ENCODE data around the gene SDK1. TPM values are rescaled to one million over a fixed set of nuclear protein-coding genes. Genes with fewer than 3 reads are reported as not detected.
"Not testable (repeated sequence)": the region's sequence is repeated elsewhere in the genome, so short reads cannot be mapped to it uniquely, and the experiment has no call there.

The SDK1 gene
- total and polyA plus RNA-seq, 10 of the 15 experiments (the other 5 are each of a cell fraction or from before 2014, with no cell fraction given) = 0.14 to 0.33 TPM; not detected in 8

DNA sequence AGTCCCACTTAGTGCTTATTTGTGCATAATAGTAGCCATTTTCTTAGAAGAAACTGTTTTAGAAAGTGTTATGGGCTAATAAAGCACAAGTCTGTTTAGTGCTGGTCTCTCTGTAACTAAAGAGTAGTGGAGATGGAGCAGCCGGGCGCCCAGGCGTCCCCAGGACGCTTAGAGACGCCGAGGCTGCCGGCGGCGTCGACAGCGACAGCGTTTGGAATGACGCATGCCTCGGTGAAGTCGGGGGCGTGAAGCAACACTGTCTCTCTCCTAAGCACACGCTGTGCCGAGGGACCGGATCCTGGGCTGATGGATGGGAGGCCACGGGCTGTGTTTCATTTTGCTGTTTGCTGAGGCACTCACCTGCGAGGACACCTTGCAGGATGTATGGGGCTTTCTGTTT lies 792.4 kb downstream of the SDK1 start:
- intact Hi-C loops (cut with micrococcal nuclease; ENCODE audit: unreplicated experiment) (no loop called here), in situ Hi-C loops (cut with MboI) (no loop called here)
- no peak for TF ChIP-seq BCL11A (IDR thresholded peaks at IDR 0.05; ENCODE audit: low read depth, low read length)
- TF ChIP-seq, protein P1, sequence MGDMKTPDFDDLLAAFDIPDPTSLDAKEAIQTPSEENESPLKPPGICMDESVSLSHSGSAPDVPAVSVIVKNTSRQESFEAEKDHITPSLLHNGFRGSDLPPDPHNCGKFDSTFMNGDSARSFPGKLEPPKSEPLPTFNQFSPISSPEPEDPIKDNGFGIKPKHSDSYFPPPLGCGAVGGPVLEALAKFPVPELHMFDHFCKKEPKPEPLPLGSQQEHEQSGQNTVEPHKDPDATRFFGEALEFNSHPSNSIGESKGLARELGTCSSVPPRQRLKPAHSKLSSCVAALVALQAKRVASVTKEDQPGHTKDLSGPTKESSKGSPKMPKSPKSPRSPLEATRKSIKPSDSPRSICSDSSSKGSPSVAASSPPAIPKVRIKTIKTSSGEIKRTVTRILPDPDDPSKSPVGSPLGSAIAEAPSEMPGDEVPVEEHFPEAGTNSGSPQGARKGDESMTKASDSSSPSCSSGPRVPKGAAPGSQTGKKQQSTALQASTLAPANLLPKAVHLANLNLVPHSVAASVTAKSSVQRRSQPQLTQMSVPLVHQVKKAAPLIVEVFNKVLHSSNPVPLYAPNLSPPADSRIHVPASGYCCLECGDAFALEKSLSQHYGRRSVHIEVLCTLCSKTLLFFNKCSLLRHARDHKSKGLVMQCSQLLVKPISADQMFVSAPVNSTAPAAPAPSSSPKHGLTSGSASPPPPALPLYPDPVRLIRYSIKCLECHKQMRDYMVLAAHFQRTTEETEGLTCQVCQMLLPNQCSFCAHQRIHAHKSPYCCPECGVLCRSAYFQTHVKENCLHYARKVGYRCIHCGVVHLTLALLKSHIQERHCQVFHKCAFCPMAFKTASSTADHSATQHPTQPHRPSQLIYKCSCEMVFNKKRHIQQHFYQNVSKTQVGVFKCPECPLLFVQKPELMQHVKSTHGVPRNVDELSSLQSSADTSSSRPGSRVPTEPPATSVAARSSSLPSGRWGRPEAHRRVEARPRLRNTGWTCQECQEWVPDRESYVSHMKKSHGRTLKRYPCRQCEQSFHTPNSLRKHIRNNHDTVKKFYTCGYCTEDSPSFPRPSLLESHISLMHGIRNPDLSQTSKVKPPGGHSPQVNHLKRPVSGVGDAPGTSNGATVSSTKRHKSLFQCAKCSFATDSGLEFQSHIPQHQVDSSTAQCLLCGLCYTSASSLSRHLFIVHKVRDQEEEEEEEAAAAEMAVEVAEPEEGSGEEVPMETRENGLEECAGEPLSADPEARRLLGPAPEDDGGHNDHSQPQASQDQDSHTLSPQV (IDR thresholded peaks at IDR 0.05) = no peak
- no peak for TF ChIP-seq ESRRA (IDR thresholded peaks at IDR 0.05; ENCODE audit: low read length)
- TF ChIP-seq, protein P2, sequence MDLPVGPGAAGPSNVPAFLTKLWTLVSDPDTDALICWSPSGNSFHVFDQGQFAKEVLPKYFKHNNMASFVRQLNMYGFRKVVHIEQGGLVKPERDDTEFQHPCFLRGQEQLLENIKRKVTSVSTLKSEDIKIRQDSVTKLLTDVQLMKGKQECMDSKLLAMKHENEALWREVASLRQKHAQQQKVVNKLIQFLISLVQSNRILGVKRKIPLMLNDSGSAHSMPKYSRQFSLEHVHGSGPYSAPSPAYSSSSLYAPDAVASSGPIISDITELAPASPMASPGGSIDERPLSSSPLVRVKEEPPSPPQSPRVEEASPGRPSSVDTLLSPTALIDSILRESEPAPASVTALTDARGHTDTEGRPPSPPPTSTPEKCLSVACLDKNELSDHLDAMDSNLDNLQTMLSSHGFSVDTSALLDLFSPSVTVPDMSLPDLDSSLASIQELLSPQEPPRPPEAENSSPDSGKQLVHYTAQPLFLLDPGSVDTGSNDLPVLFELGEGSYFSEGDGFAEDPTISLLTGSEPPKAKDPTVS (IDR thresholded peaks at IDR 0.05; ENCODE audit: low read depth, low read length) = no peak
- DNase-seq (ENCODE audit: low read depth, low spot score) = no peak
- 61% methylated on average over 21 of the region's 21 CpGs for WGBS (ENCODE audit: insufficient coverage, insufficient replicate concordance, low lambda C conversion rate, missing lambda C conversion rate)
- FAIRE-seq = no peak
- no peak for ATAC-seq
- ChIA-PET POLR2A (no interaction called here), RAD21 (ENCODE audit: unreplicated experiment) (no interaction called here), SMC1A (ENCODE audit: uncharacterized antibody, unreplicated experiment) (no interaction called here), CTCF (no interaction called here)
- Histone ChIP-seq H3K79me2 (ENCODE audit: control insufficient read depth, insufficient read depth, low read length) (no peaks in the 10 kb centered on the region), H4K20me1 (ENCODE audit: control insufficient read depth, insufficient read depth) (no peaks in the 10 kb centered on the region), H3K27me3 (replicated peaks in 1 of 2; ENCODE audit: control insufficient read depth in 2 of 2, insufficient read depth in 2 of 2, low read length in 1 of 2) (no peaks in the 10 kb centered on the region), H3K9me3 (replicated peaks; ENCODE audit: control insufficient read depth, insufficient read depth, low read length) (no peaks in the 10 kb centered on the region; the same call in 2 of the 3 replicates), H2AFZ (ENCODE audit: control insufficient read depth, low read depth, low read length) (no peak overlapping the region), H3K27ac (ENCODE audit: control insufficient read depth, insufficient read depth) (no peak overlapping the region), H3K4me2 (ENCODE audit: control insufficient read depth, insufficient read depth) (no peak overlapping the region), H3K4me1 (ENCODE audit: control insufficient read depth, insufficient read depth, low read length) (no peaks in the 10 kb centered on the region), H3K4me3 (no peak overlapping the region), H3K36me3 (ENCODE audit: control insufficient read depth in 2 of 2, insufficient read depth in 2 of 2, low read length in 1 of 2) (no peaks in the 10 kb centered on the region), H3K9ac (ENCODE audit: control insufficient read depth, insufficient read depth, low read length) (no peak overlapping the region)
- no TSS peak for BruUV-seq (replicated peaks)

DNA sequence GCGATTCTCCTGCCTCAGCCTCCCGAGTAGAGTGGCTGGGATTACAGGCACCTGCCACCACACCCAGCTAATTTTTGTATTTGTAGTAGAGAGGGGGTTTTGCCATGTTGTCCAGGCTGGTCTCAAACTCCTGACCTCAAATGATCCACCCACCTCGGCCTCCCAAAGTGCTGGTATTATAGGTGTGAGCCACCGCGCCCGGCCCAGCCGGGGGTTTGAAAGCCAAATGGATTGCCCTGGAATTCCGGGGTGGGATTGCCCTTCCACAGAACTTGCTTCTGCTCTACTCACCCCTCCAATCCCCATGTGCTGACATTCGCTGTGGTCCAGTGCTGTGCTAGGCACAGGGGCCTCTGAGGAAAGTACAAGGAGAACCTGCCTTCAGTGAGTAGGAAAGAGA lies 793.1 kb downstream of the SDK1 start:
- H3K79me2 ChIP-seq (ENCODE audit: control insufficient read depth, insufficient read depth, low read length); CTCF ChIA-PET; BruUV-seq (replicated peaks); H3K27ac ChIP-seq (ENCODE audit: control insufficient read depth, insufficient read depth); H3K27me3 ChIP-seq (replicated peaks in 1 of 2; ENCODE audit: control insufficient read depth in 2 of 2, insufficient read depth in 2 of 2, low read length in 1 of 2); H3K4me3 ChIP-seq; H3K9ac ChIP-seq (ENCODE audit: control insufficient read depth, insufficient read depth, low read length); H2AFZ ChIP-seq (ENCODE audit: control insufficient read depth, low read depth, low read length); H4K20me1 ChIP-seq (ENCODE audit: control insufficient read depth, insufficient read depth); SMC1A ChIA-PET (ENCODE audit: uncharacterized antibody, unreplicated experiment); H3K9me3 ChIP-seq (replicated peaks; ENCODE audit: control insufficient read depth, insufficient read depth, low read length); H3K4me2 ChIP-seq (ENCODE audit: control insufficient read depth, insufficient read depth); in situ Hi-C loops (cut with MboI); ATAC-seq; intact Hi-C loops (cut with micrococcal nuclease; ENCODE audit: unreplicated experiment); DNase-seq (ENCODE audit: low read depth, low spot score); H3K36me3 ChIP-seq (ENCODE audit: control insufficient read depth in 2 of 2, insufficient read depth in 2 of 2, low read length in 1 of 2); FAIRE-seq; RAD21 ChIA-PET (ENCODE audit: unreplicated experiment); POLR2A ChIA-PET; H3K4me1 ChIP-seq (ENCODE audit: control insufficient read depth, insufficient read depth, low read length): not testable (repeated sequence)
- 54% methylated on average over 9 of the region's 9 CpGs for WGBS (ENCODE audit: insufficient coverage, insufficient replicate concordance, low lambda C conversion rate, missing lambda C conversion rate)

Data from GM12878 (cell line).